Sigmoid colon (tissue), 7 donors: Measurements from ENCODE around the gene CACNG7. TPM values are rescaled to one million over a fixed set of nuclear protein-coding genes. Genes with fewer than 3 reads are reported as not detected.

Experiments
- DNase-seq: peaks from one replicate; pipeline ENCODE4 v3.0.0-alpha.2; 2019
- H3K27ac ChIP-seq, 4 donors: fragments of 200-600 bp; sonication (generic); one replicate each; pipeline ENCODE4 v1.5.1; 2016 to 2019; ENCODE audit warnings: mild to moderate bottlenecking in 1 of 4
- H3K27me3 ChIP-seq, 3 donors: fragments of 200-600 bp; sonication (generic); one replicate each; pipeline ENCODE4 v1.5.1; 2019; ENCODE audit warnings: mild to moderate bottlenecking in 1 of 3
- H3K36me3 ChIP-seq, 4 donors: fragments of 200-600 bp; sonication (generic); one replicate each; pipeline ENCODE4 v1.5.1; 2016 to 2019
- H3K4me1 ChIP-seq, 4 donors: fragments of 200-600 bp; sonication (generic); one replicate each; pipeline ENCODE4 v1.5.1; 2017 to 2019
- H3K4me3 ChIP-seq, 4 donors: fragments of 200-600 bp; sonication (generic); one replicate each; pipeline ENCODE4 v1.5.1; 2017 to 2019; ENCODE audit warnings: mild to moderate bottlenecking in 2 of 4, moderate library complexity in 1 of 4
- H3K9me3 ChIP-seq, 4 donors: fragments of 200-600 bp in 3 of 4; sonication (generic) in 3 of 4; one replicate each; pipeline versions ENCODE4 v1.5.1 to v1.6.1; 2013 to 2019
- CTCF ChIP-seq, 4 experiments: fragments of 450-650 bp in 3 of 4; fragments of 200-600 bp in 1 of 4; IDR thresholded peaks; one replicate each; pipeline ENCODE4 v1.5.1; 2016 to 2019; ENCODE audit warnings: antibody characterized with exemption in 4 of 4, mild to moderate bottlenecking in 3 of 4, moderate library complexity in 2 of 4
- EP300 ChIP-seq, 4 donors: sonication (generic); formaldehyde crosslinking; IDR thresholded peaks; one replicate each; pipeline ENCODE4 v1.6.1; 2017; ENCODE audit warnings: antibody characterized with exemption in 4 of 4
- POLR2A ChIP-seq, 2 donors: fragments of 450-650 bp; IDR thresholded peaks; one replicate each; pipeline ENCODE4 v1.6.1; 2016; ENCODE audit warnings: antibody characterized with exemption in 2 of 2, mild to moderate bottlenecking in 2 of 2, moderate library complexity in 2 of 2
- POLR2AphosphoS5 ChIP-seq, 4 donors: sonication (generic); formaldehyde crosslinking; IDR thresholded peaks; one replicate each; pipeline ENCODE4 v1.6.1; 2017; ENCODE audit warnings: antibody characterized with exemption in 4 of 4
- WGBS, 2 donors: extraction: QIAGEN DNeasy Blood & Tissue Kit; methylation state at CpG; one replicate each; pipeline ENCODE4 v1.1.7; 2013; 5-methylcytosine and 5-hydroxymethylcytosine counted together
- intact Hi-C: fragments of 100-400 bp; cut with DNase I; formaldehyde crosslinking; loops from one replicate; pipeline ENCODE4 v1.15.1; 2023
- polyA plus RNA-seq, 3 donors: library from polyadenylated mRNA; stranded (reverse); fragments of 200-250 nt; gene quantifications; one replicate each; pipeline ENCODE4 v1.2.3, GENCODE V29; 2013
- total RNA-seq, 4 donors: library from RNA; depleted of rRNA; stranded (reverse); fragments of >200 nt; gene quantifications; one replicate each; pipeline ENCODE4 v1.1.0, GENCODE V29; 2016
- donor health status: healthy with polysubstance abuse.
- donor health status: Bipolar disorder and iron deficiency.
- donor health status: healthy.

CACNG7 gene
- total and polyA plus RNA-seq, 7 donors = 0.20 TPM; not detected in 6

- no peaks in the 10 kb centered on the region for H3K9me3 ChIP-seq
- no peaks in the 10 kb centered on the region for H3K36me3 ChIP-seq
- peaks cover 0 to 35% (median 26%) of the 10 kb centered on the region in 4 donors for H3K4me1 ChIP-seq
- no peak for DNase-seq
- no peak for TF ChIP-seq CTCF (IDR thresholded peaks at IDR 0.05)
- TF ChIP-seq POLR2AphosphoS5 (IDR thresholded peaks at IDR 0.05) = no peak
- no peak for TF ChIP-seq POLR2A (IDR thresholded peaks at IDR 0.05)
- TF ChIP-seq EP300 (IDR thresholded peaks at IDR 0.05) = no peak
- H3K27me3 ChIP-seq = peaks cover 36 to 75% (median 61%) of the 10 kb centered on the region in 3 donors
- H3K4me3 ChIP-seq = peak overlapping the region in 3 of 4 donors; percentile 16 to 34 (median 33)
- H3K27ac ChIP-seq = no peak overlapping the region
- intact Hi-C loops = no loop called here
- WGBS, 2 donors = 5 to 7% methylated on average over 62 of the region's 62 CpGs
Measured at GRCh38 chr19:53982001-53982451, 72.9 kb downstream of the CACNG7 start.

GRCh38 chr19:53982611-53983010 lies 73.5 kb downstream of the CACNG7 start:
- no peaks in the 10 kb centered on the region for H3K9me3 ChIP-seq
- no peak for DNase-seq
- peak overlapping the region in 2 of 4 donors; percentile 21 to 31 for H3K4me3 ChIP-seq
- no peaks in the 10 kb centered on the region for H3K36me3 ChIP-seq
- H3K27me3 ChIP-seq = peaks cover 36 to 69% (median 59%) of the 10 kb centered on the region in 3 donors
- TF ChIP-seq CTCF (IDR thresholded peaks at IDR 0.05) (no peak), EP300 (IDR thresholded peaks at IDR 0.05) (no peak), POLR2AphosphoS5 (IDR thresholded peaks at IDR 0.05) (no peak), POLR2A (IDR thresholded peaks at IDR 0.05) (no peak)
- 1 to 3% methylated on average over 60 to 61 of the region's 61 CpGs for WGBS, 2 donors
- peaks cover 0 to 34% (median 25%) of the 10 kb centered on the region in 4 donors for H3K4me1 ChIP-seq
- no peak overlapping the region for H3K27ac ChIP-seq
- intact Hi-C loops = no loop called here

GRCh38 chr19:53983457-53984289 lies 74.6 kb downstream of the CACNG7 start:
- H3K4me3 ChIP-seq = no peak overlapping the region
- no peaks in the 10 kb centered on the region for H3K36me3 ChIP-seq
- no peak for DNase-seq
- TF ChIP-seq POLR2AphosphoS5 (IDR thresholded peaks at IDR 0.05) (no peak), CTCF (IDR thresholded peaks at IDR 0.05) (no peak), POLR2A (IDR thresholded peaks at IDR 0.05) (no peak), EP300 (IDR thresholded peaks at IDR 0.05) (no peak)
- H3K27ac ChIP-seq = no peak overlapping the region
- intact Hi-C loops = no loop called here
- H3K4me1 ChIP-seq = peaks cover 0 to 24% (median 16%) of the 10 kb centered on the region in 4 donors
- H3K9me3 ChIP-seq = no peaks in the 10 kb centered on the region
- WGBS, 2 donors = 78 to 84% methylated on average over 24 of the region's 24 CpGs
- H3K27me3 ChIP-seq = peaks cover 27 to 64% (median 49%) of the 10 kb centered on the region in 3 donors

- H3K27me3 ChIP-seq = peaks cover 13 to 47% (median 27%) of the 10 kb centered on the region in 3 donors
- intact Hi-C loops = no loop called here
- no peaks in the 10 kb centered on the region for H3K36me3 ChIP-seq
- no peak for TF ChIP-seq POLR2AphosphoS5 (IDR thresholded peaks at IDR 0.05)
- TF ChIP-seq CTCF (IDR thresholded peaks at IDR 0.05) = no peak
- no peak for TF ChIP-seq POLR2A (IDR thresholded peaks at IDR 0.05)
- no peak for TF ChIP-seq EP300 (IDR thresholded peaks at IDR 0.05)
- DNase-seq = no peak
- H3K4me3 ChIP-seq = no peak overlapping the region
- no peaks in the 10 kb centered on the region for H3K9me3 ChIP-seq
- 72 to 76% methylated on average over 6 of the region's 6 CpGs for WGBS, 2 donors
- H3K4me1 ChIP-seq = peaks cover 0 to 11% (median 10%) of the 10 kb centered on the region in 4 donors
- H3K27ac ChIP-seq = no peak overlapping the region
Measured at GRCh38 chr19:53985863-53986262, 76.8 kb downstream of the CACNG7 start.
